Suprapubic skin (tissue), 4 donors: Measurements from ENCODE around the gene YEATS2.

ENCODE experiments used
- POLR2A ChIP-seq, 2 donors: fragments of 450-650 bp; IDR thresholded peaks; one replicate each; pipeline ENCODE4 v1.6.1; 2017; ENCODE audit warnings: antibody characterized with exemption in 2 of 2, mild to moderate bottlenecking in 2 of 2, moderate library complexity in 2 of 2
- POLR2AphosphoS5 ChIP-seq, 3 donors: sonication (generic); formaldehyde crosslinking; IDR thresholded peaks; one replicate each; pipeline ENCODE4 v1.6.1; 2017; ENCODE audit warnings: antibody characterized with exemption in 3 of 3
- TF ChIP-seq, protein P1 (sequence below), 2 donors: fragments of 200-600 bp in 1 of 2; fragments of 450-650 bp in 1 of 2; sonication (generic) in 1 of 2; IDR thresholded peaks; one replicate each; pipeline ENCODE4 v1.5.1; 2016 to 2019; ENCODE audit warnings: antibody characterized with exemption in 2 of 2, mild to moderate bottlenecking in 1 of 2, moderate library complexity in 1 of 2

DNA sequence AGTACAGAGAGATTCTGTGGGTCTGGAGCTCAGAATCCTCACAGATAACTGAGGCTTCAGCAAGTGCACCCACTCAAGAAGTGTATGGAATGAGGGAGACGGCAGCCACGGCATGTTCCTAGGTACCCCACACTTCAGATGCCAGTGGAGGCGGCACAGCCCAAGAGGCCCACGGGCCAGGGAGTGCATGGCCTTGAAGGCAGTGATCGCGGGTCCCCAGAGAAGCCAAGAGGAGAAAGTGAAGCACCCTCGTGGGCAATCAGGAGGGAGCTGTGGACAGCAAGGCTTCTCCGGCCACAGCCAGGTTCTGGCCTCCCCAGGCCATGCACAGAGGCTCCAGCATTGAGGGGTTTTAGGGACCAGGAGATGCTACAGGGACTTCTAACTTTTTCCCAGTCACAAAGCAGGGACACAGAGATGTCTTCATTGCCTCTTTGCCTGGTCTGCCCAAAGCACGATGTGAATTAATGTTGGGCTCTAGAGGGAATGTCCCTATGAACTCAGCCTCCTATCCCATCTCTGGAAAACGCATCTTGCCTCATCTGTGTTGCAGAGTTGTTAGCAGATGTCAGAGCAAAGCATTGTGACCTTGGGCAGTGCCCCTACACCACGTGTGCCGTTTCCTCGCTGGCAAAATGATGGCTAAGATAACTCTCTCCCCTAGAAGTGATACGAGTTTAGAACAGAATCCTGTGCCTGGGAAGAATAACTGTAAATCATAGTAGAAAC lies 130.4 kb downstream of the YEATS2 start:
- TF ChIP-seq, protein P1, sequence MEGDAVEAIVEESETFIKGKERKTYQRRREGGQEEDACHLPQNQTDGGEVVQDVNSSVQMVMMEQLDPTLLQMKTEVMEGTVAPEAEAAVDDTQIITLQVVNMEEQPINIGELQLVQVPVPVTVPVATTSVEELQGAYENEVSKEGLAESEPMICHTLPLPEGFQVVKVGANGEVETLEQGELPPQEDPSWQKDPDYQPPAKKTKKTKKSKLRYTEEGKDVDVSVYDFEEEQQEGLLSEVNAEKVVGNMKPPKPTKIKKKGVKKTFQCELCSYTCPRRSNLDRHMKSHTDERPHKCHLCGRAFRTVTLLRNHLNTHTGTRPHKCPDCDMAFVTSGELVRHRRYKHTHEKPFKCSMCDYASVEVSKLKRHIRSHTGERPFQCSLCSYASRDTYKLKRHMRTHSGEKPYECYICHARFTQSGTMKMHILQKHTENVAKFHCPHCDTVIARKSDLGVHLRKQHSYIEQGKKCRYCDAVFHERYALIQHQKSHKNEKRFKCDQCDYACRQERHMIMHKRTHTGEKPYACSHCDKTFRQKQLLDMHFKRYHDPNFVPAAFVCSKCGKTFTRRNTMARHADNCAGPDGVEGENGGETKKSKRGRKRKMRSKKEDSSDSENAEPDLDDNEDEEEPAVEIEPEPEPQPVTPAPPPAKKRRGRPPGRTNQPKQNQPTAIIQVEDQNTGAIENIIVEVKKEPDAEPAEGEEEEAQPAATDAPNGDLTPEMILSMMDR (IDR thresholded peaks at IDR 0.05): no peak
- TF ChIP-seq POLR2AphosphoS5 (IDR thresholded peaks at IDR 0.05): no peak
- TF ChIP-seq POLR2A (IDR thresholded peaks at IDR 0.05): no peak
